22Rv1 (cell line): Measurements from ENCODE around the gene PRDM16.

ENCODE experiments used
- ZFX ChIP-seq: fragments of 450-650 bp; IDR thresholded peaks from 2 replicates; pipeline ENCODE4 v1.6.1; 2017; ENCODE audit warnings: antibody characterized with exemption, borderline replicate concordance
- TF ChIP-seq, protein P1 (sequence below): fragments of 450-650 bp; IDR thresholded peaks from 2 replicates; pipeline ENCODE4 v1.5.1; 2017; ENCODE audit warnings: mild to moderate bottlenecking

DNA sequence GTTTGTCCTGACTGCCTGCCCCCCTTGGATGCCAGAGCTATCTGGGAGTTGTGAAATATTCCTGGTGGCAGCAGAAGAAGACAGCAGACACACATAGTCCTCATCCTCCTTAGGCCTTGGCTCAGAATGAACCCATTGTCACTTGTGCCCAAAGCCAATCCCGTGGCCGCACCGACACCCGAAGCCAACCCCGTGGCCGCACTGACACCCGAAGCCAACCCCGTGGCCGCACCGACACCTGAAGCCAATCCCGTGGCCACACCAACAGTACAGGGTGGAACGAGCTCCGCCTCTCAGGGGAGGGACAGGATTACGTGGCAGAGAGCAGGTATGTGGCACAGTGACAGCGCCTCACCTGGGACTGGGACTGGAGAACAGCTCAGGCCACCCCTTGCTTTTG lies 186.7 kb downstream of the PRDM16 start:
- TF ChIP-seq, protein P1, sequence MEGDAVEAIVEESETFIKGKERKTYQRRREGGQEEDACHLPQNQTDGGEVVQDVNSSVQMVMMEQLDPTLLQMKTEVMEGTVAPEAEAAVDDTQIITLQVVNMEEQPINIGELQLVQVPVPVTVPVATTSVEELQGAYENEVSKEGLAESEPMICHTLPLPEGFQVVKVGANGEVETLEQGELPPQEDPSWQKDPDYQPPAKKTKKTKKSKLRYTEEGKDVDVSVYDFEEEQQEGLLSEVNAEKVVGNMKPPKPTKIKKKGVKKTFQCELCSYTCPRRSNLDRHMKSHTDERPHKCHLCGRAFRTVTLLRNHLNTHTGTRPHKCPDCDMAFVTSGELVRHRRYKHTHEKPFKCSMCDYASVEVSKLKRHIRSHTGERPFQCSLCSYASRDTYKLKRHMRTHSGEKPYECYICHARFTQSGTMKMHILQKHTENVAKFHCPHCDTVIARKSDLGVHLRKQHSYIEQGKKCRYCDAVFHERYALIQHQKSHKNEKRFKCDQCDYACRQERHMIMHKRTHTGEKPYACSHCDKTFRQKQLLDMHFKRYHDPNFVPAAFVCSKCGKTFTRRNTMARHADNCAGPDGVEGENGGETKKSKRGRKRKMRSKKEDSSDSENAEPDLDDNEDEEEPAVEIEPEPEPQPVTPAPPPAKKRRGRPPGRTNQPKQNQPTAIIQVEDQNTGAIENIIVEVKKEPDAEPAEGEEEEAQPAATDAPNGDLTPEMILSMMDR = no peak
- no peak for TF ChIP-seq ZFX
